HL-60 (cell line): Measurements from ENCODE around the gene UBAC2.

Experiments
- DNase-seq, 2 experiments: peaks; one replicate each; pipeline ENCODE4 v3.0.0-alpha.2; 2010 to 2020; ENCODE audit warnings: low read depth in 1 of 2, low spot score in 1 of 2
- H3K27ac ChIP-seq: fragments of 250-450 bp; sonication (Bioruptor Pico); replicated peaks from 2 replicates; pipeline ENCODE4 v1.5.1; 2020; ENCODE audit warnings: mild to moderate bottlenecking, moderate library complexity
- H3K27me3 ChIP-seq: fragments of 250-450 bp; sonication (Bioruptor Pico); 2 replicates; pipeline ENCODE4 v1.5.1; 2021; ENCODE audit warnings: mild to moderate bottlenecking, moderate library complexity; ENCODE audit not compliant: insufficient read depth, poor library complexity, severe bottlenecking
- H3K4me3 ChIP-seq: replicated peaks from 2 replicates; pipeline ENCODE4 v1.5.1; 2011; ENCODE audit warnings: mild to moderate bottlenecking, control low read depth, low read length; ENCODE audit not compliant: insufficient read depth
- GABPA ChIP-seq: IDR thresholded peaks from 2 replicates; pipeline ENCODE4 v1.6.1; 2012; ENCODE audit warnings: low read depth
- POLR2AphosphoS5 ChIP-seq: IDR thresholded peaks from 2 replicates; pipeline ENCODE4 v1.6.1; 2012; ENCODE audit warnings: low read depth
- SPI1 ChIP-seq: IDR thresholded peaks from 2 replicates; pipeline ENCODE4 v1.6.1; 2012; ENCODE audit warnings: low read depth, mild to moderate bottlenecking, borderline replicate concordance
- TF ChIP-seq, protein P1 (sequence below): IDR thresholded peaks from one replicate; pipeline ENCODE4 v1.5.1; 2011; ENCODE audit warnings: low read length, control low read depth, inconsistent platforms; ENCODE audit not compliant: insufficient read depth
- TF ChIP-seq, protein P2 (sequence below): IDR thresholded peaks from 2 replicates; pipeline ENCODE4 v1.6.1; 2012; ENCODE audit warnings: low read depth; ENCODE audit not compliant: insufficient replicate concordance

UBAC2 gene

DNA sequence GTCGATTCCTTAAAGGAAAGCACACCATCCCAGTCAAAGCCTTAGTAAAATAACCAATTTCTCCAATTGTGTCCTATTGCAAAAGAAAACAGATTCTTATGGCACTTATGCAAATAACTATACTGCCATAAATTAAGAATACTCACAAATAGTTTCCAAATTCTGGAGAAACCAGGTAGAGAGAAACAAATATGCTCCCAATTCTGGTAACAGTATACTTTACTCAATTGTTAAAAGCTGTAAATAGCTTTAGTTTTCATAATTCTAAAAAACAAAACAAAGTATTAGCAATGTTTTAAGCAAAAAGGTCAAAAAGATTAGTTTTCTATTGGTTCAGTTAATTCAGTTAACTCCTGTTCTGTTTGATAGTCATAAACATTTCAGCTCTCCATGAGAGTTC lies 18.2 kb upstream of the UBAC2 start:
- no peak overlapping the region for H3K4me3 ChIP-seq
- H3K27ac ChIP-seq: no peak overlapping the region
- no peaks in the 10 kb centered on the region for H3K27me3 ChIP-seq
- TF ChIP-seq SPI1 (no peak), GABPA (no peak), POLR2AphosphoS5 (no peak)
- TF ChIP-seq, protein P1, sequence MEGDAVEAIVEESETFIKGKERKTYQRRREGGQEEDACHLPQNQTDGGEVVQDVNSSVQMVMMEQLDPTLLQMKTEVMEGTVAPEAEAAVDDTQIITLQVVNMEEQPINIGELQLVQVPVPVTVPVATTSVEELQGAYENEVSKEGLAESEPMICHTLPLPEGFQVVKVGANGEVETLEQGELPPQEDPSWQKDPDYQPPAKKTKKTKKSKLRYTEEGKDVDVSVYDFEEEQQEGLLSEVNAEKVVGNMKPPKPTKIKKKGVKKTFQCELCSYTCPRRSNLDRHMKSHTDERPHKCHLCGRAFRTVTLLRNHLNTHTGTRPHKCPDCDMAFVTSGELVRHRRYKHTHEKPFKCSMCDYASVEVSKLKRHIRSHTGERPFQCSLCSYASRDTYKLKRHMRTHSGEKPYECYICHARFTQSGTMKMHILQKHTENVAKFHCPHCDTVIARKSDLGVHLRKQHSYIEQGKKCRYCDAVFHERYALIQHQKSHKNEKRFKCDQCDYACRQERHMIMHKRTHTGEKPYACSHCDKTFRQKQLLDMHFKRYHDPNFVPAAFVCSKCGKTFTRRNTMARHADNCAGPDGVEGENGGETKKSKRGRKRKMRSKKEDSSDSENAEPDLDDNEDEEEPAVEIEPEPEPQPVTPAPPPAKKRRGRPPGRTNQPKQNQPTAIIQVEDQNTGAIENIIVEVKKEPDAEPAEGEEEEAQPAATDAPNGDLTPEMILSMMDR: no peak
- no peak for DNase-seq

DNA sequence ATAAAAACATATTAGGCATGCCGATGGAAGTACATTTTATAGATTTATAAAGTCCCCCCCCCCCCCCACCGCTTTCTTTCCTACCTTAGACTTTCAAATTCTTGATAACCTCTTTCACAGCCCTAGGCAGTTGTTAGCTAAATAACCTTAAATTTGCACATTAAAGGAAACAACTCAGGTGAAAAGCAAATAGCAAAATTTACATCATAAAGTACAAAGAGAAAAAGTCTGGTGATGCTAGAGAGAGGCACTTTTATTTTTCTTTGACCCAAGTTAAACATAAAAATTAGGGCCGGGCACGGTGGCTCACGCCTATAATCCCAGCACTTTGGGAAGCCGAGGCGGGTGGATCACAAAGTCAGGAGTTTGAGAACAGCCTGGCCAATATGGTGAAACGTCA lies 15.0 kb upstream of the UBAC2 start:
- DNase-seq: no peak
- Histone ChIP-seq H3K27me3 (no peaks in the 10 kb centered on the region), H3K27ac (no peak overlapping the region), H3K4me3 (no peak overlapping the region)
- TF ChIP-seq POLR2AphosphoS5 (no peak), GABPA (no peak), SPI1 (no peak)
- TF ChIP-seq, protein P1: no peak
- TF ChIP-seq, protein P2, sequence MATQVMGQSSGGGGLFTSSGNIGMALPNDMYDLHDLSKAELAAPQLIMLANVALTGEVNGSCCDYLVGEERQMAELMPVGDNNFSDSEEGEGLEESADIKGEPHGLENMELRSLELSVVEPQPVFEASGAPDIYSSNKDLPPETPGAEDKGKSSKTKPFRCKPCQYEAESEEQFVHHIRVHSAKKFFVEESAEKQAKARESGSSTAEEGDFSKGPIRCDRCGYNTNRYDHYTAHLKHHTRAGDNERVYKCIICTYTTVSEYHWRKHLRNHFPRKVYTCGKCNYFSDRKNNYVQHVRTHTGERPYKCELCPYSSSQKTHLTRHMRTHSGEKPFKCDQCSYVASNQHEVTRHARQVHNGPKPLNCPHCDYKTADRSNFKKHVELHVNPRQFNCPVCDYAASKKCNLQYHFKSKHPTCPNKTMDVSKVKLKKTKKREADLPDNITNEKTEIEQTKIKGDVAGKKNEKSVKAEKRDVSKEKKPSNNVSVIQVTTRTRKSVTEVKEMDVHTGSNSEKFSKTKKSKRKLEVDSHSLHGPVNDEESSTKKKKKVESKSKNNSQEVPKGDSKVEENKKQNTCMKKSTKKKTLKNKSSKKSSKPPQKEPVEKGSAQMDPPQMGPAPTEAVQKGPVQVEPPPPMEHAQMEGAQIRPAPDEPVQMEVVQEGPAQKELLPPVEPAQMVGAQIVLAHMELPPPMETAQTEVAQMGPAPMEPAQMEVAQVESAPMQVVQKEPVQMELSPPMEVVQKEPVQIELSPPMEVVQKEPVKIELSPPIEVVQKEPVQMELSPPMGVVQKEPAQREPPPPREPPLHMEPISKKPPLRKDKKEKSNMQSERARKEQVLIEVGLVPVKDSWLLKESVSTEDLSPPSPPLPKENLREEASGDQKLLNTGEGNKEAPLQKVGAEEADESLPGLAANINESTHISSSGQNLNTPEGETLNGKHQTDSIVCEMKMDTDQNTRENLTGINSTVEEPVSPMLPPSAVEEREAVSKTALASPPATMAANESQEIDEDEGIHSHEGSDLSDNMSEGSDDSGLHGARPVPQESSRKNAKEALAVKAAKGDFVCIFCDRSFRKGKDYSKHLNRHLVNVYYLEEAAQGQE: no peak

DNA sequence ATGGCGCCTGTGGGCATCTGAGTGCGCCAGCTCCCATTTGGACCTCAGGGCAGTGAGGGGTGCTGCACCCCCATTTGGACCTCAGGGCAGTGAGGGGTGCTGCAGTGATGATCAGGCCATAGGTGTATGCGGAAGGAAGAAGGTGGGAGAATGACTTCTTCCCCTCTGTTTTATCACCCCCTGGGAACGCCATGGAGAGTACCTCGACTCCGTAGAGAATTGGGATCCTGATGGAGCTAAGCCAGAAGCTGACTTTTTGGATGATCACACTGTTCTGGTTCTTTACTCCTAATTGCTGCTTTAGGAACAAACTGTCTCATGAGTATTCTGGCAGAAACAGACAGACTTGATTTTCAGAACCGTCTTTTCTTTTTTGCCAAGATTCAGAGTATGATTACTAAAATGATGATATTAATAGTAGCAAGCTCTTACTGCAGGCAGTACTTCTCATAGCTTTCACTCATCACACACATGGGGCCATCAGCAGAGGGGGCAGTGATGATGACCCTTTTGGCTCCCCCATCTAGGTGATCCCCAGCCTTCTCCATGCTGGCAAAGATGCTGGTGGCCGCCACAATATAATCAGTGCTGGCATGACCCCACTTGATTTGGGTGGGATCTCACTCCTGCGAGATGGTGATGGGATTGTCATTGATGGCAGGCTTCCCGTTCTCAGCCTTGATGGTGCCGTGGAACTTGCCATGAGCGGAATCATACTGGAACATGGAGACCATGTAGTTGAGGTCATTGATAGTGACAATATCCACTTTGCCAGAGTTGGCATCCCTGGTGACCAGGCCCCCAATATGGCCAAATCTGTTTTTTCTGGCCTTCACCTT lies 10.3 kb upstream of the UBAC2 start:
- H3K4me3 ChIP-seq: no peak overlapping the region
- TF ChIP-seq, protein P1: no peak
- TF ChIP-seq POLR2AphosphoS5: no peak
- TF ChIP-seq, protein P2: no peak
- no peak for TF ChIP-seq GABPA
- TF ChIP-seq SPI1: no peak
- H3K27ac ChIP-seq: no peak overlapping the region
- DNase-seq: no peak
- H3K27me3 ChIP-seq: no peaks in the 10 kb centered on the region
